HS-27A (cell line): ENCODE results near the gene PLA2G4B.
"Not testable (repeated sequence)": the region's sequence is repeated elsewhere in the genome, so short reads cannot be mapped to it uniquely, and the experiment has no call there.

Experiments
- DNase-seq: peaks from one replicate; pipeline ENCODE4 v3.0.0-alpha.2; 2012; ENCODE audit warnings: low read depth, missing footprints

Gene PLA2G4B

DNA sequence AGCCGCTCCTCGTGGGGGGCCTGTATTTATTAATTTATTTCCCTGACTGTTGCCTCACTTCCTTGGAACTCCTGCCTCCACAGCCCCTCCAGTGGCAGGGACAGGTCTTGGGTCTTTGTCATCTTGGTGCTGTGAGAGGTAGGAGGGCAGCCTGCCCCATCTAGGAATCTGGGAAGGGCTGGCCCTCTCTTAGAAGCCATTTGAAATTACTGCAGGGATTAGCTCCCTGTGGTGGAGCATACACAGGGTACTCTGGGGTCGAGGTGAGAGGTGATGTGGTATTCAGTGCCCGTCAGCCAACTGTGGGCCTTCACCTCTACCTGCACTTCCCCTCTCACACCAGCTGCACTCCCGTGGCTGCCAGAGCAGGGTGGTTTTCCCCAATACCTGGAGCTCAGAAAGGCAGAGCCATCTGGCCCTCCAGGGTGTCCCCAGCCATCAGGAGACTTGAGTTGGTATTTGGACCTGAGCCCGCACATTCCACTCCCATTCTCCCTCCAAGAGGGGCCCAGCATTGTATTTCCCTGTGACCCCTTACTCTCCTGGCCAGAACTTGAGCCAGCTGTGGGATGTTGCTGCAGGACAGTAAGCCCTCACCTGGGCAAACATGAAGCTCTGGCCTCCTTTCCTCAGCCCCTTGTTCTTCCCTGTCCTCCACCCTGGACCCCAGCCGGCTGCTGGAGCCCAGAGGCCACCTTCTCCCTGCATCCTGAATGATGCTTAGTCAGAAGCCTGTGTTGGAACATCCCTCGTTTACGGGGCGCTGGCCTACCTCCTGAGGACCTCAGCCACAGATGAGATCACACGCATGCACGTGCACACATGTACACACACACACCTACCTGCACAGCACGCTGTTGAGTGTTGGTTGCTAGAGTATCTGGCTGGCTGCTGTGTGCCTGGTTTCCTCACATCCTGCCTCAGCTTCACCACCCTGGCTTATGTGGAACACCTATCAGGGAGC is 12.8 kb upstream of the PLA2G4B start:
- no peak for DNase-seq

DNA sequence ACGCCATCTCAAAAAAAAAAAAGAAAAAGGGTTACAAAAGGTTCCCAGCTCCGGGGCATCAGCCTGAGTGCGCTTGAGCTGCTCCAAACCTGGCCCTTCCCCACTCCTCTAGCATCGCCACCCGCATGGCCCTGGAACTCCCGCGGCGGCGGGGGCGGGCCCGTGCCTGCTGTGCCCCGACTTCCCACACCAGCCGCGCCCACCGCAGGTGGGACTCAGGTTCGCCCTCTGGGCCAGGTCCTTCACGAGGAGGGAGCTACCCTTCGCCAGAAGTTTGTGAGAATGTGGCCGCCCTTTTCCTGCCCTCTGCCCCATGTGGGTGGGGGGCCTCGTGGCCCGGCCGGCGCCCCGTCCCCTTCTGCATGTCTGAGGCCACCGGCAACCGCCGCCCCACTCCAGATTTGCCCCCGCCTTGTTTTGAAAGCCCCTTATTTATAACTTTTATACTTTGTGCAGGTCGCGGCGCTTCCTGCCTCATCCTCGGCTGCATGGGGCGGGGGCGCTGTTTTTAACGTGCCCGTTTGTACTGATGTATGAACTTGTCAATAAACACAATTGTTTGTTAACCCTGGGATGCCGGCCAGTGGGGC is 11.3 kb upstream of the PLA2G4B start:
- no peak for DNase-seq

DNA sequence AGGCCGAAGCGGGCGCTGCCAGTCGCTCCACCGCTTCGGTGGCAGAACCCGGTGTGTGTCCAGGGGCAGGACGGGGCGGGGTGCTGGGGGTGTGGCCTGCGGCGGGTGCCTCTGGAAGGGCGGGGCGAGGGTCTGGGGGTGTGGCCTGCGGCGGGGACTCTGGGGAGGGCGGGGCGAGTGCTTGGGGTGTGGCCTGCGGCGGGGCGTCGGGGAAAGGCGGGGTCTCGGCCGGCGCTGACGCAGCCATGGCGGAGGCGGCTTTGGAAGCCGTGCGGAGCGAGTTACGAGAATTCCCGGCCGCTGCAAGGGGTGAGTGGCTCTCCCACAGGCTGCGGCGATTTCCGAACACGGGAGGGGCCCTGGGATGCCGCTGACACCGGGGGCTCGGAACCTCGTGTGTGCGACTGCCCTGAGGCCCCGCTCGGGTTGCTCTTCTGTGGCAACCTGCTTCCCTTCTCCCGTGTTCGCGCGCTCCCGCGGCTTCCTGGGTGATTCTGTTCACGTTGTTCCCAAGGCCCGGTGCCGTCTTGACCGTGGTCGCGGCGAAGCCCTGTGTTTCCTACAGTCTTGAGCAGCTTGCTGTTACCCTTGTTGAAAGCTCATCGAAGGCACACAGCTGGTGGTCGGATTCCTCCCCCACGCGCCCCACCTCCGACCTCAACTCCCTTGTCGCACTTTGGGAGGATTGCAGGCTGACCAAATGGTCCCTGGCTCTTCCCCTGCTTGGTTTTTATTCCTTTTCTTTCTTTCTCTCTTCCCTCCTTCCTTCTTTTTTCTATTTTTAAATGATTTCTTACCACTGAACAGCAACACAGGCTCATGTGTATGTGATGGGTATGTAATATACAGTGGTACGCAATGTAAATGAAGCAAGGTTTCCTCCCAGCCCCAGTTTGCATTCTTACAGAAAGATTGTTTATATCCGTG is 10.5 kb upstream of the PLA2G4B start, which contains the start of gene JMJD7:
Gene JMJD7 (plus strand): TSS at position 213 of the 927 bp plus-strand sequence. CDS start 33 bp downstream, at position 246.
- peak; percentile 51 for DNase-seq

DNA sequence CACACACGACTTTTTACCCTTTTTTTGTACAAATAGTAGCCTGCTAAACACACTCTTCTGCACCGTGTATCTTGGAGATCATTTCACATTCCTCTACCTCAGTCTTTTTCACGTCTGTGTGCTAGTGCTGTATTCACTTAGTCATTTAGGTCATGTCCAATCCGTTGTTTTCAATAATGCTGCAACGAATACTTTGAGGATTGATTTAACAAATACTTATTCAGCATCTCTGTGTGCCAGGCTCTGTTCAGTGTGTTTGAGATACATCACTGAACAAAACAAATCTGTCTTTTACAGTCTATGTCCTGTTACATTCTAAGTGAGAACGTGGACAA is 9.9 kb upstream of the PLA2G4B start:
- DNase-seq, result no peak

DNA sequence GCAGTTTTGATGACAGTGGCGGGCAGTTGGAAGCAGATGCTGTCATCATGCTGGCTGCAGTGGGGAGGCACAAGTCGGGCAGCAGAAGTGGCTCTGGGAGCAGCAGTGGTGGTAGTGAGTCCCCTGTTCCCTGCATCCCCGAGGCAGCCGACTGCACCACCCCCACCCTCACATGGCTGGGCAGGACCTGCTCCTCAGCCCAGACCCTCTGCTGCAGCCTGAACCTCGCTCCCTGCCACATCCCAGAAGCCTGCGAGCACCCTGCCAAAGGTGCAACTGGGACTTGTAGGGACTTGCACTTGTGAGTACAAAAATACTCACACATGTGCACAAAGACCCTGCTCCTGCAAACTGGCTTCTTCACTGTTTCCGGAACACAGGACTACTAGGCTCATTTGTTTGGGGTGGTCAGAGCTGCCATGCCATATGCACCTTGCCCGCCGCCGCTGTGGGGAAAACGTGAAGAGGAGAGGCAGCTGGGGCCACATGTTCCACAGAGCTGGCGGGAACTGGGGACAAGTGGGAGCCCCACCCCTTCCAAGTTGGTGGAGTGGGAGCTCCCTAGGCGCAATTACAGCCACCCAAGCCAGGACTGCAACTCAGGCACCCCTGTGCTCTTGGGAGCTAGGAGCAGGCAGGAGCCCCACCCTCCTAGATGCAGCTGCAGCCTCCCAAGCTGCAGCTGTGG is 8.5 kb upstream of the PLA2G4B start:
- DNase-seq, result no peak

DNA sequence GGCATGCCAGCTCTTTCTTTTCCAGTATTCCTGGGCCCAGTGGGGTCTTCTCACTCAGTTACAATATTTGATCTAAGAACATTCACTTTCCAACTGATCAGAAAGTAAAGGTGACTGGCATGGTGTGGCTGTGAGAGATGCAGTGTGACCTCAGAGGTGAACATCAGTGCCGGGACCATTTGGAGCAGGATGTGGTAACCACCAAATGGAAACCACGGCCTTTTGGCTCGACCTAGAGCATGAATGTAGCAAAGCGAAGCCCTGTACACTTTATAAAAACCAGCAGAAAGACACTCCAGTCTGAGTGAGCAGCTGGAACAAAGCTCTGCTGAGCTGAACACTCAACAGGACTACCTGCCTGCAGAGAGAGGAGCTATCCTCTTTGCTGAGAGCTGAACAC is 7.4 kb upstream of the PLA2G4B start:
- DNase-seq, result not testable (repeated sequence)

DNA sequence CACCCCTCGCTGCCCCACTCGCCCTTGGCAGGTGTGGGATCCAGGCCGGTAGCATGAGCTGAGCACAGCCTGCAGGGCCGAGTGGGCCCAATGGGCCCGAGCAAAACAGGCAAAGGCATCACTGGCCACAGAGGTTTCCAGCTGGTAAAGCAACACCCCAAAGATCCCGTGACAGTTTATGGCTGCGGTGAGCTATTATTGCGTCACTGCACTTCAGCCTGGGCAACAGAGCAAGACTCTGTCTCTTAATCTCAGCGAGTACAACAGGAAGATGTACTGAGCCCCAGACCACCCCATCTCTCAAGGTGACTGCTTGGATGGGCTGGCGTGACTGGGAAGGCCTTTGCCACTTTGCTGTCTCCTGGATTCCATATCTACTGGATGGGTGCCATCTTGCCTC is 6.4 kb upstream of the PLA2G4B start:
- no peak for DNase-seq

DNA sequence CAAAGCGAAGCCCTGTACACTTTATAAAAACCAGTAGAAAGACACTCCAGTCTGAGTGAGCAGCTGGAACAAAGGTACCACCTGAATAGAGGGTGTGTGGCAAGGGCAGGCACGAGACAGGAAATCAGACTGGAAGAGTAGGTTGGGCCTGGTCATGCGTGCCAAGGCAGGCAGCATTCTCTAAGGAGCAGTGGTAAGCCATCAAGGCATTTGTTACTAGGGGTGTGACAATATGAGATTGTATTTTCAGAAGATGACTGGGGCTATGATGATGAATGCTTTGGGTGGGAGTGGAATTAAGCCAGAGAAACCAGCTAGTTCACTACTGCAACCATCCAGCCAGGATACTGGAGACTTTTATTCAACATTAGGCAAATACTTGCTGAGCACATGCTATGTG is 5.8 kb upstream of the PLA2G4B start:
- DNase-seq, result no peak

DNA sequence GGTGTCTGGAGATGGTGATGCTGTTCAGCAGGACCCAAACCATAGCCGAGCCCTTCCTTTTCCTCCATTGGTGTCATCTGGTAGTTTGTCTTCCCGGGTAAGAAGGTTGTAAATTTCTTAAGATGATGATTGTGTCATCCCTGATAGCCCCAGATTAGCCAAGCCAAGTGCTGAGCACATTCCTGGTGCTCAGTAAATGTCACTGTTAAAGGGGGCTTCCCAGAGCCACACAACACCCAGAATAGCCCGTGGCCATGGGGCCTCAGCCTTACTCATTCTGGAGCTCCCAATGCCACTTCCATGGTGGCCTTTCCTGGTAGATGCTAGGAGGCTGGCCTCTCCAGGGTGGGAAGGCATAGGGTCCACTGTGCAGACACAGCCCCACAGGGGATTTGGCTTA is 4.6 kb upstream of the PLA2G4B start:
- no peak for DNase-seq

DNA sequence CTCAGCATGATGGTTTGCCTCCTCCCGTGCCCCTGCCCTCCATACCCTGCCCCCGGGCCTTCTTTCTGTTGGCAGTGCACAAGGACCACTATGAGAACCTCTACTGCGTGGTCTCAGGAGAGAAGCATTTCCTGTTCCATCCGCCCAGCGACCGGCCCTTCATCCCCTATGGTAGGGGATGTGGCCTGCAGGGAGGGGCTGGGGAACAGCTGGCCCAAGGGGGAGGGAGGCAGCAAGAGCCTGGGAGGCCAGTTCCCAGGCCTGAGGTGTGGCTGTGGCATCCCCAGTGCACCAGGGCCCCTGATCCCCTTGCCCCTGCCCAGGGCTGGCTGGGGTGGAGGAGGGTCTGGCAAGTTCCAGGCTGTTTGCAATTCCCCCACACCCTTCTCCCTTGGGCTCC is 2.6 kb upstream of the PLA2G4B start:
- no peak for DNase-seq

DNA sequence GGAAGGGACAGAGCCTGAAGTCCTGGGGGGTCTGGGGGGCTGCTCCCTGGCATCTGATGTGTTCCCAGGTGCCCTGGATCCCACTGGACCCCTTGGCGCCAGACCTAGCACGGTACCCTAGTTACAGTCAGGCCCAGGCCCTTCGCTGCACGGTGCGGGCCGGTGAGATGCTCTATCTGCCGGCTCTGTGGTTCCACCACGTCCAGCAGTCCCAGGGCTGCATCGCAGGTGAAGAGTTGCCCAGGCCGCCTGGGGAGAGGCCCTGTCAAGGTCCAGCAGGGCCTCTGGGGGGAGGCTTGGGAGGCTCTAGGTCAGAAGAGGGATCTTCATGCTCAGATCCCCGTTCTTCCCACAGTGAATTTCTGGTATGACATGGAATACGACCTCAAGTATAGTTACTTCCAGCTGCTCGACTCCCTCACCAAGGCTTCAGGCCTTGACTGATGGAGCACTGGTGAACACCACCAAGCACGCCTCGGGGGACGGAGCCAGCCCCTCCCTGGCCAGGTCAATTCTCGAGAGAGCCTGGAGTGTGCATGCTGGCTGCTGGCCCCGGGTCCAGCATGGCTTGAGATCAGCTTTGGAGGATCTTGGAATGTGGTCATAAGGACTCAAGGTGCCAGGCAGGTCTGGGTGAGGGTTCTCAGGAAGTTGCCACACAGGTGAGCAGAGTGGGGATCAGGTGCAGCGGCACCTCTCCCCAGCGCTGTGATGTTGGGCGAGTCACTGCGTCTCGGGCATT is 1.8 kb upstream of the PLA2G4B start:
- DNase-seq, result no peak

DNA sequence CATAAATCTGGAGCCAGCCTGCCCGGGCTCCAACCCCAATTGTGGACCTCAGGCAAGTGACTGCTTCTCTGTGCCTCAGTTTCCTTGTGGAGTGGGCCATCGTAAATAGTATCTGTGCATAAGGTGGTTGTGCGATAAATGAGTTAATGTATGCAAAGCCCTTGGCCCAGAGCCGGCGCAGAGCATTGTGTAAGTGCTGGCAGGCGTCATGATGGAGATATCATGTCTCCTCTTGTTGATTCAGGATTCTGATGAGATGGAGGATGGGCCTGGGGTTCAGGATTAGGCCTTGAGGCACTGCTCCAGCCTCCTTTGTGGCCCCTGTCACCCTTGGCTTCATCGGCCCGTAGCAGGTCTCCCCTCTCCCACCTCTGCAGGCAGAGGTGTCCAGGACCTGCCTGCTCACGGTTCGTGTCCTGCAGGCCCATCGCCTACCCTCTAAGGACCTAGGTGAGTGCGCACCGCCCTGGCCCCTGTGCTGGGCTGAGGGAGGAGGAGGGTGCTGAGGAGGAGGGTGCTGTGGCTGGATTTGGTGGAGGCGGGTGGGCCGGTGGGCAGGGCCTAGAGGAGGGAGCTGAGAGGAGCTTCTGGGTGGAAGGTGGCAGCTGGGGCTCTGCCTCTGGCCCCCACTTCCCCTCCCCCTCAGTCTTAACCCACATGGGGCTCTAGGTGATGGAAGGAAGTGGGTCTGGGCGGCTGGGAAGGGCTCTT is 1.3 kb downstream of the PLA2G4B start:
- DNase-seq, result no peak

DNA sequence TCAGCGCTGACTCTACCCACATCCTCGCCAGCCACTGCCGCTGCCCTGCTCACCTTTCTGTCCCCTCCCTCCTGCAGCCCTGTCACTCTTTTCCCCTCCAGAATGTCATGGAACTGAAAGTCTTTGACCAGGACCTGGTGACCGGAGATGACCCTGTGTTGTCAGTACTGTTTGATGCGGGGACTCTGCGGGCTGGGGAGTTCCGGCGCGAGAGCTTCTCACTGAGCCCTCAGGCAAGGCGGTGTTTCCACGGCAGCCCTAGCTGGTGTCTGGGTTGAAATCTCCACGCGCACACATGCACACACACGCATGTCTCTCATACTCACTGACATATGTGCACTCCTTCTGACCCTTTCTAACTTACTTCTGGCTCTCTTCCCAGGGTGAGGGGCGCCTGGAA is 2.0 kb downstream of the PLA2G4B start:
- DNase-seq, result no peak

DNA sequence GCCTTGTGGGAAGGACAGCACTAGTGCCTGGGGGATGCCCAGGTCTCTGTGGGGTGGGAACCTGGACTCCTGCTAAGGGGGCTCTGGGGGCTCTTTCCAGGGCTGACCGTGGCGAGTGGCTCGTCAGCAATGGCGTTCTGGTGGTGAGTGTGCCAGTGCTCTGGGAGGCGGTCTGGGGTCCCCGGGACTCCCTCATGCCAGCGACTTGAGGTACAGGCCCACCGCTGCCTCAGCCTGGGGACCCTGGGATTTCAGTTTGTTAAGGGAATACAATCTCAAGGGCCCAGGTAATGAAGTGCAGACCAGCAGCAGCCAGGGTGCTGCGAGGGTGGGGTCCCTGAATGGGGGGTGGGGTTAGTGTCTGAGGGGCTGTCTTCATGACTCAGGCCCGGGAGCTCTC is 2.5 kb downstream of the PLA2G4B start:
- no peak for DNase-seq

DNA sequence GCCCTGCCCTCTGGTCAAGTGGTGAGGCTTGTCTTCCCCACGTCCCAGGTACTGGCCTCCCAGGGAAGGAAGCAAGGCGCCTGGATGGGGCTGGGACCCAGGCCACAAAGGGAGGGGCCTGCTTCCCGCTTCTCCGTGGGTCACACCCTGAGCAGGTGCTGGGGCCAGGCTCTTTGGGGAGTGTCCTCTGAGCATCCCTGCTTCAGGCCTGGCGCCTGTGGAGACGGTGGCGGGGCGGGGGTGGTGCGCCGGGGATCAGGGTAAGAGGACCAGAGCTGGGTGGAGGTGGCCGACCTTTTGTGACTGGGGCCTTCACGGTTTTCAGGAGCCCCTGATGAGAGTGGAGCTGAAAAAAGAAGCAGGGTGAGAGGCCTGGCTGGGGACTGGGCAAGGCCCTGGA is 3.6 kb downstream of the PLA2G4B start:
- no peak for DNase-seq

DNA sequence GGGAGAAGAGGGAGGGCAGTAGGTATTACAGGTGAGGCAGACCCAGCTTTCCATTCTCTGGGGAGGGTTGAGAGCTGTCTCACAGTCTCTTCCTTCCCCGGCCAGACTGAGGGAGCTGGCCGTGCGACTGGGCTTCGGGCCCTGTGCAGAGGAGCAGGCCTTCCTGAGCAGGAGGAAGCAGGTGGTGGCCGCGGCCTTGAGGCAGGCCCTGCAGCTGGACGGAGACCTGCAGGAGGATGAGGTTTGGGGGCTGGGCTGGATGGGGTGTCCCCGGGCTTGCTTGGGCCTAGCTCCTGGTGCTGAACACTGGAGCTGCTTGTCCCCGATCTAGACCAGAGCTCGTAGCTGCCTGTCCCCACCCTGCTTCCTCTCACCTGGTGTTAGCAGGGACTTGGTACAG is 4.9 kb downstream of the PLA2G4B start:
- DNase-seq, result no peak

DNA sequence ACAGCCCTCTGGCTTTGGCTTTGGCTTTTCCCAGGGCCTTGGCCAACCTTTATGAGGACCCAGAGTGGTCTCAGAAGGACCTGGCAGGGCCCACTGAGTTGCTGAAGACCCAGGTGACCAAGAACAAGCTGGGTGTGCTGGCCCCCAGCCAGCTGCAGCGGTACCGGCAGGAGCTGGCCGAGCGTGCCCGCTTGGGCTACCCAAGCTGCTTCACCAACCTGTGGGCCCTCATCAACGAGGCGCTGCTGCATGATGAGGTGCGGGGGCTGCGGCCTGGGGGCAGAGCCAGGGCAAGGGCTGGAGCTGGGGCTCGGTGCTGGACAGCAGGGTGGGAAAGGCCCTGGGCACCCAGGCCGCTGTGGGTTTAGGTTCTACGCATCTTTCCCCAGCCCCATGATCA is 6.2 kb downstream of the PLA2G4B start:
- DNase-seq, result no peak

DNA sequence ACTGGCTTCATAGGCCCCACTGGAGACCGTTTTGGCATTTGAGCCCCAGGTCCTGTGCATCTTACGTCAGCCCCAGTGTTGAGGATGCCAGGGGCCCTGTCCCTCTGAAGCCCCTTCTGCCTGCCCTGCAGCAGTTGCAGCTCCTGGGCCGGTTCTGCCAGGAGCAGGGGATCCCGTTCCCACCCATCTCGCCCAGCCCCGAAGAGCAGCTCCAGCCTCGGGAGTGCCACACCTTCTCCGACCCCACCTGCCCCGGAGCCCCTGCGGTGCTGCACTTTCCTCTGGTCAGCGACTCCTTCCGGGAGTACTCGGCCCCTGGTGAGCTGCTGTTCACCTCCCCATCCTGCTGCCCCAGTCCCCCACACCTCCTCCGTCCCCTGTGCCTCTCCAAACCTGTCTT is 8.6 kb downstream of the PLA2G4B start:
- no peak for DNase-seq

DNA sequence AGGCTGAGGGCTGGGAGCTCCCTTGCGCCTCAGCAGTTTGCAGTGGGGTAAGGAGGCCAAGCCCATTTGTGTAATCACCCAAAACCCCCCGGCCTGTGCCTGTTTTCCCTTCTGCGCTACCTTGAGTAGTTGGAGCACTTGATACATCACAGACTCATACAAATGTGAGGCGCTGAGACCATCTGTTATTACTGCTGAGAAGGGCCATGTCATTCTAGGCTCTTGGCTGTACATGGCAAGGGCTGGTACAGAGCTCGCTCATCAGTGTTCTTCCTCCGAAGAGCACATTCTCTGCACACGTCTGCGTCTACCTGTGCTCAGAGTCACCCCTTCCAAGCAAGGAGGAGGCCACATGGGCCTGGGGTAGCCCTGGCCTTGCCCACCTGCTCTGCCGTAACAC is 9.3 kb downstream of the PLA2G4B start:
- DNase-seq, result no peak

DNA sequence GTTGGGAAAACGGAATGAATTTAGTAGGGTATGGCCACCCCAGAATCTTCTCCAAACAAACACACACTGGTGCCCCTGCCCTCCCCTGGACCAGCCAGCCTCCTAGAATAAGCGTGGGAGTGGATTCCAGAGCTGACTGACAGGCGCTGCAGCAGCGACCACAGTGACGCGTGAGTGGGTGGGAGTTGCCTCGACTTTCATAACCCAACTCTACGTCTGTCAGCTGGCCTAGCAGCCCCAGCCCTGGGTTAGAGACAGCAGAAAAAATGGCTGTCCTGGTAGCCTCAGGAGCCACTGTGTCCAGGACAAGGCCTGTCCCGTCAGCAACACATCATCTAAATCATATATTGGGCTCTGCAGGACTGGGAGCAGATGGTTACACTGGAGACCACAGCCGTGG is 10.0 kb downstream of the PLA2G4B start:
- DNase-seq, result no peak

DNA sequence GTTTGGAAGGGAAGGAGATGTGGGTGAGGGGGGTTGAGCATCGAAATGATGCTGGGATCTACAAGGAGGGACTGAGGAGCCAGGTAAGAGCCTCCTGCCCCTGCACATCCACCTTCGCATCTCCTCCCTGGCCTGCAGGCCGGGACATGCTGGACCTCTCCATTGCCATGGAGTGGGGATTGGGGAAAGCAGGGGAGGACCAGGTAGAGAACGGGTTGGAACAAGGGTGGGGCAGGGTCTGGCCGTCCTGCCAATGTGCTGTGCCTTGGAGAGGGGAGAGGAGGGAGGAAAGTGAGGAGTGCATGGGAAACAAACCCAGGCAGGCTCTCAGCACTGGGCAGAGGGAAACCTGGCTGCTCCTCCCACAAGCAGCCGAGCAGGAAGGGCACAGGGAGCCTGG is 10.6 kb downstream of the PLA2G4B start:
- DNase-seq, result no peak
